GM18868 (cell line): Measurements from ENCODE around the gene ATOSA.

Source experiments
- ATAC-seq: cut with Tn5 transposase; IDR thresholded peaks from one replicate; pipeline ENCODE4 v1.9.1; 2021; ENCODE audit warnings: mild to moderate bottlenecking, moderate library complexity; ENCODE audit not compliant: unreplicated experiment

Gene ATOSA

GRCh38 chr15:52679232-52680040 lies at the start of gene ATOSA:
TSS of gene ATOSA (minus strand) at chr15:52679388. CDS start at chr15:52678021, 1,367 bp downstream.
- ATAC-seq, result peak; percentile 82

DNA sequence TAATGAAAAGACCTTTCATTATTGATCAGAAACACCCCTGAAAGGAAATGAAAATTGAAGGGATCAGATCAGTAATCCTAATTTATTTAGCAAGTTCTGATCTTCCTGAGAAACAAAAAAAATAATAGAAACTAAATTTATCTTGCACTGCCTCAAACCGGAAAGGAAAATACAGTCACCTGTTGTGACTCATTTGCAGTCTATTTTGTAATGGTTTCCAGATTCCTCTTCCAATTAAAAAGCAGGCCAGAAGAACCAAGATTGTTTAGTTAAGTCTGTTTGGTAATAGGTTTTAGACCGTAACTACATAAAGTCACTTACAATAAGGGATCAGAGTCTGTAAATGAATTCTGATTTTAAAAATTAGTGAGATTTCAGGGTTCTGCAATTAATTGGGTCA lies 49.7 kb upstream of the ATOSA start:
- ATAC-seq, result no peak

DNA sequence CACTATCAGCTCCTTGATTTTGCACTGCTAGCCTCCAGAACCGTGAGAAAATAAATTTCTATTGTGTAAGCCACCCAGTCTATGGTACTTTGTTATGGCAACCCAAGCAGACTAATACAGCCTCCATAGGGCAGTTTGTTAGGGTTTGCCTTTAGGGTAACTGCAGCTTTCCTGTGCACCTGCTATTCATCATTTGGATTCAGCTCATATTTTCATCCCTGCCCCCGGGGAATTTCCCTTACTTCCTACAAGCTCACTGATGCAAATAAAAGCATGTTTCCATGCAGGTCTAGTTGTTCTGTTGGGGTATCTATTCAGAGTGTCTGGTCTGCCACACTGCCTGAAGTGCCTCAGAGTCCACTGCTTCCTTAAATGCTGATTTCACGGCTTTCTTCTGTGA lies 48.6 kb upstream of the ATOSA start:
- no peak for ATAC-seq

- ATAC-seq, result no peak
These were observed 47.0 kb upstream of the ATOSA start for GRCh38 chr15:52726195-52726594.

- no peak for ATAC-seq
These were observed 39.4 kb upstream of the ATOSA start for GRCh38 chr15:52718551-52718950.

- ATAC-seq, result no peak
These were observed 38.7 kb upstream of the ATOSA start for GRCh38 chr15:52717924-52718323.

DNA sequence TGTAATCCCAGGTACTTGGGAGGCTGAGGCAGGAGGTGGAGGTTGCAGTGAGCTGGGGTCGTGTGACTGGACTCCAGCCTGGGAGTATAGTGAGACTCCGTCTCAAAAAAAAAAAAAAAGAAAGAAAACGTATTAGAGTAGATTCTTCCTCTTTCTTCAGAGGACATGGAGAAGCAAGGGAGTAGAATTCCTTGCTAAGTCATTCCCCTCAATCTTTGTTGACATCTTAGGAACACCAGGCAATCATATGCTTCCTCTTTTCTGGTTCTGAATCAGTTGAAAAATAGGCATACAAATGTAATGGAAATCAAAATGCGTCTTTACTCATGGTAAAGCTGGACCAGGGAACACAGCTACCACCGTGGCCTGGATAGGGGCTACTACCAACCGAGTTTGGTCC lies 38.3 kb upstream of the ATOSA start:
- ATAC-seq, result no peak

DNA sequence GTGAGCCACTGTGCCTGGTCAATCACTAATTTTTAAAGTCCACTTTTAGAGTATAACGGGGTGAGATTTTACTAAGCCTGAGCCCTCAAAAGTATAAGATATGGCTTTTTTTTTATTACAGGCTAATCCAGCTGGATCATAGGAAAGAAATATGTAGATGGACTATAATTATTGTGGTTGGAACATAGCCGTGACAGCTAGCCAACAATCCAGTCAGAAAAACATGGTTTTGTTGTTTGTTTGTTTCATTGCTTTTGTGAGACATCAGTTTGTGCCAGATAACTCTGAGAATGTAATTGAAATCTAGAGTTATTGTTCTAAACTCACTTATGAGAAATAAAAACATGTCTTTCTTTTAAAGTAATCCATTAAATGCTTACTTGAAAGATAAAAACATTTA lies 37.3 kb upstream of the ATOSA start:
- ATAC-seq, result no peak

DNA sequence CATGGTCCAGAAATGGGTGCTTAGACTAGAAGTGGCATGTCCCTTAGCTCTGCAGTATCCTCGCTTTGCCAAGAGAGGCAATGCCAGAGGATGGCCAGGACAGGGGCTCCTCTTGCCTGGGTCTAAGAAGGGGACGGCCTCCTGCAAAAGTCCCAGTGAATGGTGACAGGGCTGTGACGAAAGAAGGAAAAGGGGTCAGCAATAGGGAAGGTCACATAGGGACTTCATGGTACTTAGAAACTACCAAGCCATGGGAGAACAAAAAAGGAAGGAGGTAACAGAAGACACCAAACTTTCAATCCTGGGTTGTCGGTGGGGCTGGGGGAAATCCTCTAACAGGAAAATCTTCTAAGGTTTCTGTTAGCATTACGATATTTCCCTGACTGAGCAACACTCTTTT lies 36.2 kb upstream of the ATOSA start:
- ATAC-seq, result no peak

DNA sequence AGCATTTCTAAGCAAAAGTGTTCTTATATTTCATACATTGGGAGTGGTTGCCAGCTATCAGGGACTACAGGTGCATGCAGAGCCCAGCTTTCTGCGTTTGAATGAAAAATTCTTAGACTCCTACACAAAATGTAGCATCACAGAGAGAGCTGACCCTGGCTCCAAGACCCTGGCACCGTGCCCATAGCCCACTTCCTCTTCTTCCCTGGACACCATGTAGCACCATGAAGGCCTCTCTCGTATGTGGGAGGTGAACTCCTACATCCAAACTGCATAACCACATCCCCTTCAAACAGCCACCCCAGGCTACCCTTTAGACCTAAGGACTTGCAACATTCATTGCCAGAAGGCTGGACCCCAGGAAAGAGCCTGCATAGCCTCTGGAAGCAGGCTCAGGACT lies 35.8 kb upstream of the ATOSA start:
- no peak for ATAC-seq

- no peak for ATAC-seq
These were observed 31.7 kb upstream of the ATOSA start for GRCh38 chr15:52710708-52711389.

DNA sequence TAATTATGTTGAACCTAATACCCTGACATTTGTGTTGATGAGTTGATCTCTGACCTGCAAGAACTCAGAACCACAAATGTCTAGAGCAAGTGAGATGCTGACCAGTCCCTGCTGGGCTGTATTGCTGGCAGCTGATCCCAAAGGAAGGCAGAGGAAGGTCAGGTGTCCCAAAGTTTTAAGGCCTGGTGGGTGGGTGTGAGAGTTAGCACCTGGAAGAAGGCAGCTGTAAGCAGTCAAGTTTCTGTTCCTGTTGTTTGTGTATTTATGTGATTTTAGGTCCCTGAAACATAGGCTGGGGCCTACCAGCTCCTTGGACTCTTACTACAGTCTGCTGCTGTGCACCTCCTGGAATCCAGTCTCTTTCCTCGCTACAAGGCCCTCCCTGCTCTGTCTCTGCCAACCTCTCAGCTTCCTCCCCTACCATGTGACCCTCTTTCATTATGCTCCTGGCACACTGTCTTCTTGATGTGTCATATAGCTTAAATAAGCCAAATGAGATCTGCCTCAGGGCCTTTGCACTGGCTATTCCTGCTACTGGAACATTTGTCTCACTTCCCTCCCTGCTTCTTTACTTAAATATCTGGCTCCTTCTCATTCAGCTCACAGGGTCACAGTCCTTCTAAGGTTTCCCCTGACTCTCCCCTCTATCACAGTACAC lies 31.0 kb upstream of the ATOSA start:
- peak; percentile 55 for ATAC-seq

DNA sequence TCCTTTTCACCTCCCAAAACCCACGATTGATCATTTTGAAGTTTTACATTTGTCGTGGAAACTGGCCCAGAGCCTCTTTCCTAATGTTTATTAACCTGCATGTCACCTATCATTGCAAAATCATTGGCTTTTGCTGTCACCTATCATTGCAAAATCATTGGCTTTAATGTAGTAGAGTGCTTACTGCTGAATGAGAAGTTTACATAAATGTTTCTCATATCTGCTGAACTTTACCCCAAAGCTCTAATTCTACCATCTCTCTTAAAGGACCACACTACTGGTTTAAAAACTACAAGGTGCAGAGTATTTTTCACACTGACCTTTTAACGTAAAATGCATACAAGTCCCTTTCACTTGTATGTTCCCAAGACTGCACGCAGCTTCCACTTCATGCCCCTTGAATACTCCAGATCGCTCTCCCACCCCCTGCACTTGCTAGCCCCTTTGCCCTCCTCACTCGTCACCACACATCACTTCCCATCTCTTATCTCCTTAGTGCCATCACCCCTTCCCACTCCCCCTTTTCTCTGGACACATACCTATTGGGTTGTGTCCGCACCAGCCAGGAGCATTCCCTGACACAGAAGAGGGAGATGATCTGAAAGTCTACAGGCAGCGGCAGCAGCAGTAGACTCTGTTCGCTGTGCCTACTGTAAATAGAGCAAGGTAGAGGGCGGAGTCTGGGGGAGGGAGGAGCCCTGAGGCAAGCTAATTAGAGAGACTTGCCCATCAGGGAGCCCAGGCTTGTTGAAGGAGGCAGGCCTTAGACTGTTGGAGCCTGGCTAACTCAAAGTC lies 30.2 kb upstream of the ATOSA start:
- peak; percentile 87 for ATAC-seq

- ATAC-seq, result no peak
These were observed 26.9 kb upstream of the ATOSA start for GRCh38 chr15:52706091-52706490.

DNA sequence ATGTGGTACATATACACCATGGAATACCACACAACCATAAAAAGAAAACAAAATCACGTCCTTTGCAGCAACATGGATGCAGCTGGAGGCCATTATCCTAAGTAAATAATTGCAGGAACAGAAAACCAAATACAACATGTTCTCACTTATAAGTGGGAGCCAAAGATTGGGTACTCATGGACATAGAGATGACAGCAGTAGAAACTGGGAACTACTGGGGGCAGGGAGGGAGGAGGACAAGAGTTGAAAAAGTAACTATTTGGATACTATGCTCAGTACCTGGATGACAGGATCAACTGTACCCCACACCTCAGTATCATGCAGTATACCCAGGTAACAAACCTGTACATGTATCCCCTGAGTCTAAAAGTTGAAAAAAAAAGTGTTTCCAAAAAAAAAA lies 23.2 kb upstream of the ATOSA start:
- ATAC-seq, result no peak

DNA sequence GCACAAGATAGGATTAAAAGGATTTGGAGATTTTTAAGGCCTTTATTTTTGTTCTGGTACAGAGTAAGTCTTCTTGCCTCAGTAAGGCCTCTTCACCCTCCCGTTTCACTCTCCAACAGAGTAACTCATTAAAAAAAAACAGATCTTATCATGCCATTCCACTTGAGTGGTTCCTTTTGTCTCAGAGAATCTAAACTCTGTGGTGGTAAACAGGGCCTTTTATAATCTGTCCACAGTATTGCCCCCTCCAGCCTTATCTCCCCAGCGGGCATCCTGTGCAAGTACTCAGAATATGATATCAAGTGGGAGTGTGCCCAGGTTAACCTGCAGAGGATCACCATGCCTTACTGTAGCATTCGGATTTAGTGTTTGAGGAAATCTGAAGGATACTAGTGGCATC lies 20.3 kb upstream of the ATOSA start:
- no peak for ATAC-seq

DNA sequence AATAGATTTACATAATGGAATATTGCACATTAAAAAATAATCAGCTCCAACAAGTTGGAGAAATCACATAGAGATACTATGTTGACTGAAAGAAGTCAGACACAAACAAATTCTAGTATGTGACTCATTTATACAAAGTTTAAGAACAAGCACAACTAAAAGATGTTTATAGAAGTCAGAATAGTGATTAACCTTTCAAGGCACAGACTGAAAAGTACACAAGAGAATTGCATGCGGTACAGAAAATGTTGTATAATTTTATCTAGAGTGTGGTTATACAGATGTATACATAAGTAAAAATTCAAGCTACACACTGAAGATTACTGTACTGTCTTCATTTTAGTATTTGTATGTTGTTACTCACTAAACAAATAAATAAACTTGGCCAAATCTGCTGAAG lies 19.3 kb upstream of the ATOSA start:
- no peak for ATAC-seq

DNA sequence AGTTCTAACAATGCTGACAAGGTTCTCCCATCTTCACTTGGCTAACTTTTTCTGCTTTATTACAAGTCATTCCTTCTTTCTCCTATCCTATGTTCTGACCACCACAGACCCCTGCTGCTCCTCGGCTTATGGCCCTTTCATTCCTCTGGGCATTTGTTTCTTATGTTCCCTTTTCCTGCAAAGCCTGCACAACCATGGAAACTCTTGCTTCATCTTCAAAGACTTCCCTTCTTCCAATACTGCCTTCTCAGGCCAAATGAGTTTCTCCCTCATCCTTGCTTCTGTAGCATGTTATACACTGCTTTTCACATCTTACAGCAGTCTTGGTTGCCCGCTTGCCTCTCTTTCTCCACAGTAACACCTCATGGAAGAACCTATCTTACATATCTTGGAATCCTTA lies 17.9 kb upstream of the ATOSA start:
- ATAC-seq, result no peak

GRCh38 chr15:52695154-52695553 lies 16.0 kb upstream of the ATOSA start:
- no peak for ATAC-seq

- ATAC-seq, result no peak
These were observed 10.4 kb upstream of the ATOSA start for GRCh38 chr15:52689562-52689961.

GRCh38 chr15:52683580-52683979 lies 4.4 kb upstream of the ATOSA start:
- peak; percentile 43 for ATAC-seq
